GM18951 (cell line): ENCODE results near the gene RAF1.
A peak's percentile ranks its signal among the peaks of the same experiment; 100 is the strongest.

ENCODE experiments used
- POLR2A ChIP-seq: IDR thresholded peaks from 4 replicates; pipeline ENCODE4 v1.6.1; 2011; ENCODE audit warnings: mild to moderate bottlenecking; ENCODE audit not compliant: insufficient read length, insufficient read depth; ENCODE audit errors: extremely low read depth
- in situ Hi-C: fragments of 300-500 bp; cut with MboI; formaldehyde crosslinking; loops from one replicate; pipeline ENCODE4 v1.12.0; 2022; ENCODE audit warnings: low sequenced_read_pairs, mixed read lengths, inconsistent platforms; ENCODE audit not compliant: unreplicated experiment

The RAF1 gene

GRCh38 chr3:12663936-12664908 lies at the start of gene RAF1:
Gene RAF1 (minus strand): TSS chr3:12664117. CDS start chr3:12618721, 45,396 bp downstream.
- TF ChIP-seq POLR2A: peak; percentile 85
- in situ Hi-C loops: no loop called here

GRCh38 chr3:12710062-12710461 lies 46.1 kb upstream of the RAF1 start:
- TF ChIP-seq POLR2A: no peak
- in situ Hi-C loops: loop anchor here (25.0 kb wide), 1 partner anchor 573 kb away; no protein-coding TSS in a partner anchor

- in situ Hi-C loops: loop anchor here (25.0 kb wide), 1 partner anchor 572 kb away; no protein-coding TSS in a partner anchor
- no peak for TF ChIP-seq POLR2A
Measured at GRCh38 chr3:12709334-12709733, 45.4 kb upstream of the RAF1 start.

- no peak for TF ChIP-seq POLR2A
- in situ Hi-C loops: loop anchor here (25.0 kb wide), 1 partner anchor 571 kb away; no protein-coding TSS in a partner anchor
Measured at GRCh38 chr3:12708584-12709192, 44.8 kb upstream of the RAF1 start.

- TF ChIP-seq POLR2A: no peak
- in situ Hi-C loops: loop anchor here (25.0 kb wide), 1 partner anchor 570 kb away; no protein-coding TSS in a partner anchor
Measured at GRCh38 chr3:12707449-12707848, 43.5 kb upstream of the RAF1 start.

GRCh38 chr3:12706504-12707253 lies 42.8 kb upstream of the RAF1 start:
- TF ChIP-seq POLR2A: no peak
- in situ Hi-C loops: loop anchor here (25.0 kb wide), 1 partner anchor 569 kb away; no protein-coding TSS in a partner anchor

GRCh38 chr3:12705981-12706380 lies 42.1 kb upstream of the RAF1 start:
- in situ Hi-C loops: loop anchor here (25.0 kb wide), 1 partner anchor 569 kb away; no protein-coding TSS in a partner anchor
- TF ChIP-seq POLR2A: no peak

GRCh38 chr3:12705374-12705926 lies 41.5 kb upstream of the RAF1 start:
- no peak for TF ChIP-seq POLR2A
- in situ Hi-C loops: loop anchor here (25.0 kb wide), 1 partner anchor 568 kb away; no protein-coding TSS in a partner anchor

GRCh38 chr3:12702501-12702900 lies 38.6 kb upstream of the RAF1 start:
- TF ChIP-seq POLR2A: no peak
- in situ Hi-C loops: loop anchor here (25.0 kb wide), 1 partner anchor 565 kb away; no protein-coding TSS in a partner anchor

GRCh38 chr3:12701601-12702000 lies 37.7 kb upstream of the RAF1 start:
- in situ Hi-C loops: loop anchor here (25.0 kb wide), 1 partner anchor 564 kb away; no protein-coding TSS in a partner anchor

- in situ Hi-C loops: loop anchor here (25.0 kb wide), 1 partner anchor 563 kb away; no protein-coding TSS in a partner anchor
Measured at GRCh38 chr3:12700800-12701199, 36.9 kb upstream of the RAF1 start.

GRCh38 chr3:12695916-12696315 lies 32.0 kb upstream of the RAF1 start:
- in situ Hi-C loops: no loop called here
- no peak for TF ChIP-seq POLR2A

More at GRCh38 chr3:12700800-12701199, 36.9 kb upstream of the RAF1 start:
- TF ChIP-seq POLR2A: no peak

GRCh38 chr3:12695112-12695511 lies 31.2 kb upstream of the RAF1 start:
- TF ChIP-seq POLR2A: no peak
- in situ Hi-C loops: no loop called here

- in situ Hi-C loops: no loop called here
- no peak for TF ChIP-seq POLR2A
Measured at GRCh38 chr3:12692444-12692843, 28.5 kb upstream of the RAF1 start.
